Thyroid gland (tissue), 4 donors: ENCODE results near the gene CDH2.

ENCODE experiments used
- POLR2A ChIP-seq, 2 donors: fragments of 450-650 bp; IDR thresholded peaks; one replicate each; pipeline ENCODE4 v1.6.1; 2017; ENCODE audit warnings: antibody characterized with exemption in 2 of 2, mild to moderate bottlenecking in 2 of 2, moderate library complexity in 1 of 2
- TF ChIP-seq, protein P1 (sequence below), 6 experiments: fragments of 200-600 bp in 3 of 6; fragments of 450-650 bp in 3 of 6; sonication (generic) in 3 of 6; IDR thresholded peaks; one replicate each; pipeline ENCODE4 v1.5.1; 2016 to 2019; ENCODE audit warnings: antibody characterized with exemption in 6 of 6, mild to moderate bottlenecking in 2 of 6, inconsistent platforms in 1 of 6, moderate library complexity in 1 of 6

DNA sequence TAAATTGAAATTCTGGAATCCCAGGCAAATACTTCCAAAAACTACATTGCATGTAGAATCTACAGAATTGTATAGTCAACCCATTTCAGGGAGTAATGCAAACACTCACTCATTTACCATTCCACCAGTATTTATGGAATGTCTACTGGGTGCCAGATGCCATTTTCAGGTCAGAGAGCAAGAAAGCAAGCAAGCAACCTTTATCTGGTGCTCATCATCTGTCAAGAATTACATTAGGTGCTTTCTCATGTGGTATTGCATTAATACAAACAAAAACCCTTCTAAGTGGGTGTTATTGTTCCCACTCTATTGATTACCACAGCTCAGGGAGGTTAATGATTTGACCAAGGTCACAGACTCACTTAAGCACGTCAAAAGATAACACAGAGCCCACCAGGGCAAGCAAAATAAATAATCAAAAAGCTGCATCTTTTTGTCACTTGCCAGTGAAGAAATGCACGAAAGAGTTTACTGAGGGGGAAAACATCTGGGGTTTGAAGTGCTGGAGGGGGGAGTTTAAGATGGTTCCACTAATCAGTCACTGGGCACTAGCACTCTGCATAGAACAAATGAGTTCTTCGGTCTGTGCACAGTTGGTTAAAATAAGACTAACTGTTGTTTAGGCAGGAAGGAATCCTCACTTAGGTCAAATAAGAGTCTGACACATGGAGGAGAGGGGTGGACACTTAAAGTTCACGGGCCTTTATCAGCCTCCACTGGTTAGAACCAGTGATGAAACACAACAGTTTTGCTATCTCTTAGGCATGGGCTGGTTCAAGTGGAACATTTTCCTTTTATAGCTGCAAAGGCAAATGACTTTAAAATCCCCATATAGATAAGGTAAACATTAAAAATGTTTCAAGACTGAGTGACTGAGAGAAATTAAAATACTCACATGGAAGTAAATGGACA lies 208.8 kb downstream of the CDH2 start:
- TF ChIP-seq, protein P1, sequence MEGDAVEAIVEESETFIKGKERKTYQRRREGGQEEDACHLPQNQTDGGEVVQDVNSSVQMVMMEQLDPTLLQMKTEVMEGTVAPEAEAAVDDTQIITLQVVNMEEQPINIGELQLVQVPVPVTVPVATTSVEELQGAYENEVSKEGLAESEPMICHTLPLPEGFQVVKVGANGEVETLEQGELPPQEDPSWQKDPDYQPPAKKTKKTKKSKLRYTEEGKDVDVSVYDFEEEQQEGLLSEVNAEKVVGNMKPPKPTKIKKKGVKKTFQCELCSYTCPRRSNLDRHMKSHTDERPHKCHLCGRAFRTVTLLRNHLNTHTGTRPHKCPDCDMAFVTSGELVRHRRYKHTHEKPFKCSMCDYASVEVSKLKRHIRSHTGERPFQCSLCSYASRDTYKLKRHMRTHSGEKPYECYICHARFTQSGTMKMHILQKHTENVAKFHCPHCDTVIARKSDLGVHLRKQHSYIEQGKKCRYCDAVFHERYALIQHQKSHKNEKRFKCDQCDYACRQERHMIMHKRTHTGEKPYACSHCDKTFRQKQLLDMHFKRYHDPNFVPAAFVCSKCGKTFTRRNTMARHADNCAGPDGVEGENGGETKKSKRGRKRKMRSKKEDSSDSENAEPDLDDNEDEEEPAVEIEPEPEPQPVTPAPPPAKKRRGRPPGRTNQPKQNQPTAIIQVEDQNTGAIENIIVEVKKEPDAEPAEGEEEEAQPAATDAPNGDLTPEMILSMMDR (IDR thresholded peaks at IDR 0.05): no peak
- no peak for TF ChIP-seq POLR2A (IDR thresholded peaks at IDR 0.05)
